ENCODE data around the gene PAX8.
"Not testable (repeated sequence)": the region's sequence is repeated elsewhere in the genome, so short reads cannot be mapped to it uniquely, and the experiment has no call there.

DNA sequence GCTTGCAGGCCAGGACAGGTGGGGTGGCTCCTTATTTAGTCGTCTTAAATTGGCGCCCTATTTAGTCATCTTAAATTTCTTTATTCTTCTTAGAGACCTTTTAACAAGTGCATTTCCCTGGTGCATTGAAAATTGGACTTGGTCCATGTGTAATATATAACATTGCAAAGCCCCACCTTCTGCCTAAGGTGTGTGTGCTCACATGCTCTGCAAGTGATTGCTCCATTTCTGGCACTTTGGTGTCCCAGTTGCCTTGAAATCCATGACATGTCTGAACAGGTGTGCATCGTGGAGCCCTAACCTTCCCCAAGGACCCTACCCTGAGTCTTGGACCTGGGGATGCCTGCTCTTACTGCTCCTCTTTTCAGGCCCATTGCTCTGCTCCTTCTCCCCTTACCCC is 35.5 kb upstream of the PAX8 start:
- not testable (repeated sequence) for TF ChIP-seq POLR2A, CTCF (IDR thresholded peaks at IDR 0.05)

Measured in heart left ventricle (tissue), 13 donors.